H1 (cell line): ENCODE results near the gene NHS. TPM values are rescaled to one million over a fixed set of nuclear protein-coding genes. Genes with fewer than 3 reads are reported as not detected.

Experiments
- CTCF ChIA-PET: fragments of 300-600 bp; sonication (Branson Sonifier 250); formaldehyde crosslinking; loops from one replicate; lab custom pipeline; 2021; ENCODE audit not compliant: partially characterized antibody; lab: Charles Lee
- POLR2A ChIA-PET: fragments of 300-600 bp; sonication (Branson Sonifier 250); formaldehyde crosslinking; loops from one replicate; lab custom pipeline; 2021; ENCODE audit warnings: inconsistent platforms; ENCODE audit not compliant: partially characterized antibody; lab: Charles Lee
- DNase-seq, 2 experiments: peaks; one replicate each; pipeline versions ENCODE4 v3.0.0 to v3.0.0-alpha.2; 2010 to 2022; ENCODE audit warnings: low spot score in 2 of 2, low read depth in 1 of 2, mixed read lengths in 1 of 2
- FAIRE-seq: peaks from 2 replicates; lab custom pipeline; 2011; peaks lifted over from hg19 to GRCh38; lab: Jason Lieb, UNC
- H2AFZ ChIP-seq: 2 replicates; pipeline ENCODE4 v1.8.1; 2012; ENCODE audit warnings: low read length, inconsistent platforms
- H2AK5ac ChIP-seq: 2 replicates; pipeline ENCODE4 v1.6.1; 2013; ENCODE audit warnings: low read depth, low read length
- H2BK120ac ChIP-seq: replicated peaks from 2 replicates; pipeline ENCODE3; 2013; ENCODE audit warnings: low read depth, low read length, inconsistent platforms
- H2BK12ac ChIP-seq: 2 replicates; pipeline ENCODE4 v1.6.1; 2013; ENCODE audit warnings: low read depth, low read length
- H2BK15ac ChIP-seq: 2 replicates; pipeline ENCODE4 v1.6.1; 2013; ENCODE audit warnings: low read length
- H2BK20ac ChIP-seq: 2 replicates; pipeline ENCODE4 v1.6.1; 2013; ENCODE audit warnings: low read length
- H2BK5ac ChIP-seq: 2 replicates; pipeline ENCODE4 v1.6.1; 2013; ENCODE audit warnings: low read depth, low read length
- H3K14ac ChIP-seq: 2 replicates; pipeline ENCODE4 v1.6.1; 2013; ENCODE audit warnings: inconsistent platforms; ENCODE audit not compliant: insufficient read length
- H3K18ac ChIP-seq: 2 replicates; pipeline ENCODE4 v1.6.1; 2013; ENCODE audit warnings: low read length; ENCODE audit errors: extremely low read depth
- H3K23ac ChIP-seq: 2 replicates; pipeline ENCODE4 v1.6.1; 2013; ENCODE audit warnings: inconsistent platforms; ENCODE audit not compliant: insufficient read length
- H3K23me2 ChIP-seq: 2 replicates; pipeline ENCODE4 v1.6.1; 2013; ENCODE audit warnings: low read depth, low read length
- H3K27ac ChIP-seq: 2 replicates; pipeline ENCODE4 v1.6.1; 2011; ENCODE audit warnings: low read depth, low read length, inconsistent platforms
- H3K27me3 ChIP-seq, 4 experiments: replicated peaks in 1 of 4; 1 replicate in 1 of 4; 2 replicates in 3 of 4; pipeline versions ENCODE4 v1.6.1 to v1.8.1; 2011 to 2013; ENCODE audit warnings: low read length in 3 of 4, mild to moderate bottlenecking in 3 of 4, inconsistent platforms in 2 of 4, mixed read lengths in 2 of 4, moderate library complexity in 1 of 4; ENCODE audit not compliant: control insufficient read depth in 3 of 4, insufficient read depth in 3 of 4; ENCODE audit errors: extremely low read depth in 1 of 4
- H3K36me3 ChIP-seq, 4 experiments: 2 replicates each; pipeline versions ENCODE4 v1.6.1 to v1.8.1; 2011 to 2013; ENCODE audit warnings: mild to moderate bottlenecking in 4 of 4, low read length in 3 of 4, moderate library complexity in 2 of 4, control low read depth in 1 of 4, inconsistent platforms in 1 of 4; ENCODE audit not compliant: insufficient read depth in 4 of 4, control insufficient read depth in 2 of 4
- H3K4ac ChIP-seq: replicated peaks from 2 replicates; pipeline ENCODE3; 2013; ENCODE audit warnings: low read length, low read depth, mixed read lengths, inconsistent platforms; ENCODE audit not compliant: insufficient read length
- H3K4me1 ChIP-seq, 4 experiments: replicated peaks in 1 of 4; 1 replicate in 1 of 4; 2 replicates in 3 of 4; pipeline versions ENCODE4 v1.6.1 to v1.8.1; 2011 to 2013; ENCODE audit warnings: low read length in 3 of 4, inconsistent platforms in 2 of 4, mixed read lengths in 1 of 4; ENCODE audit not compliant: insufficient read depth in 4 of 4, control insufficient read depth in 3 of 4
- H3K4me2 ChIP-seq, 2 experiments: 2 replicates each; pipeline versions ENCODE4 v1.6.1 to v1.8.1; 2011 to 2013; ENCODE audit warnings: low read depth in 2 of 2, low read length in 2 of 2, control low read depth in 1 of 2, inconsistent platforms in 1 of 2, mild to moderate bottlenecking in 1 of 2; ENCODE audit not compliant: insufficient read depth in 1 of 2
- H3K4me3 ChIP-seq, 4 experiments: fragments of 200-600, 300-600 bp in 1 of 4; sonication (generic), shearing (Covaris generic), sonication (Bioruptor Twin) in 1 of 4; 2 replicates each; pipeline versions ENCODE4 v1.5.1 to v1.8.1; 2011 to 2016; ENCODE audit warnings: low read length in 4 of 4, low read depth in 3 of 4, control low read depth in 2 of 4, inconsistent platforms in 2 of 4, mild to moderate bottlenecking in 2 of 4, mixed read lengths in 1 of 4, moderate library complexity in 1 of 4; ENCODE audit not compliant: insufficient read depth in 2 of 4; ENCODE audit errors: extremely low read depth in 1 of 4
- H3K56ac ChIP-seq: replicated peaks from 2 replicates; pipeline ENCODE3; 2013; ENCODE audit warnings: low read depth, mild to moderate bottlenecking, mixed read lengths, low read length, inconsistent platforms; ENCODE audit not compliant: insufficient read length
- H3K79me1 ChIP-seq: 2 replicates; pipeline ENCODE4 v1.6.1; 2013; ENCODE audit warnings: low read depth, low read length, control low read depth
- H3K79me2 ChIP-seq, 2 experiments: 2 replicates each; pipeline versions ENCODE4 v1.6.1 to v1.8.1; 2012 to 2013; ENCODE audit warnings: low read length in 2 of 2, mild to moderate bottlenecking in 2 of 2, inconsistent platforms in 1 of 2; ENCODE audit not compliant: insufficient read depth in 2 of 2, control insufficient read depth in 1 of 2
- H3K9ac ChIP-seq, 4 experiments: replicated peaks in 1 of 4; 1 replicate in 1 of 4; 2 replicates in 3 of 4; pipeline versions ENCODE4 v1.6.1 to v1.8.1; 2011 to 2013; ENCODE audit warnings: low read depth in 3 of 4, low read length in 3 of 4, control low read depth in 2 of 4, mild to moderate bottlenecking in 2 of 4, moderate library complexity in 2 of 4, inconsistent platforms in 1 of 4; ENCODE audit errors: extremely low read depth in 1 of 4
- H3K9me3 ChIP-seq, 2 experiments: 2 replicates each; pipeline versions ENCODE4 v1.6.1 to v1.8.1; 2012 to 2013; ENCODE audit warnings: mild to moderate bottlenecking in 2 of 2, moderate library complexity in 2 of 2, control low read depth in 1 of 2, inconsistent platforms in 1 of 2, low read depth in 1 of 2, low read length in 1 of 2, mixed read lengths in 1 of 2; ENCODE audit not compliant: insufficient read depth in 2 of 2
- H4K20me1 ChIP-seq, 2 experiments: replicated peaks in 1 of 2; 2 replicates each; pipeline versions ENCODE3 to v1.8.1; 2011 to 2013; ENCODE audit warnings: inconsistent platforms in 2 of 2, low read length in 2 of 2, mild to moderate bottlenecking in 1 of 2; ENCODE audit not compliant: insufficient read depth in 2 of 2, control insufficient read depth in 1 of 2
- H4K5ac ChIP-seq: 2 replicates; pipeline ENCODE4 v1.6.1; 2013; ENCODE audit warnings: low read length, low read depth, mixed read lengths, inconsistent platforms; ENCODE audit not compliant: insufficient read length
- H4K8ac ChIP-seq: 2 replicates; pipeline ENCODE4 v1.8.0; 2013; ENCODE audit warnings: mild to moderate bottlenecking, moderate library complexity, low read length, inconsistent platforms; ENCODE audit not compliant: insufficient read depth; ENCODE audit errors: extremely low read depth
- H4K91ac ChIP-seq: replicated peaks from 2 replicates; pipeline ENCODE3; 2013; ENCODE audit warnings: low read length, mixed read lengths, inconsistent platforms; ENCODE audit not compliant: insufficient read length
- ASH2L ChIP-seq: fragments of 200-600, 300-600 bp; sonication (generic); IDR thresholded peaks from one replicate; pipeline ENCODE4 v1.7.1; 2017; ENCODE audit warnings: low read length
- CHD2 ChIP-seq: IDR thresholded peaks from 2 replicates; pipeline ENCODE4 v1.6.1; 2012; ENCODE audit warnings: low read length, improper control_type of control experiment
- EGR1 ChIP-seq: IDR thresholded peaks from 2 replicates; pipeline ENCODE4 v1.6.1; 2011; ENCODE audit warnings: low read depth, low read length, borderline replicate concordance
- SAP30 ChIP-seq: fragments of 300-600 bp; sonication (generic); IDR thresholded peaks from 2 replicates; pipeline ENCODE4 v1.7.1; 2012; ENCODE audit warnings: low read length, moderate library complexity, mild to moderate bottlenecking, inconsistent platforms; ENCODE audit not compliant: insufficient read depth, insufficient replicate concordance
- SP1 ChIP-seq: IDR thresholded peaks from 2 replicates; pipeline ENCODE4 v1.6.1; 2011; ENCODE audit warnings: low read depth, low read length
- TEAD4 ChIP-seq: IDR thresholded peaks from 2 replicates; pipeline ENCODE4 v1.6.1; 2012; ENCODE audit warnings: low read depth, low read length, inconsistent platforms, mixed read lengths
- WGBS, 2 experiments: shearing (Covaris generic) in 1 of 2; methylation state at CpG; one replicate each; pipeline versions ENCODE4 v1.1.6 to v1.1.7; 2013 to 2015; ENCODE audit warnings: low lambda C conversion rate in 2 of 2, mixed read lengths in 2 of 2, inconsistent platforms in 1 of 2, low coverage in 1 of 2, missing lambda C conversion rate in 1 of 2; ENCODE audit not compliant: insufficient replicate concordance in 2 of 2, insufficient coverage in 1 of 2, insufficient read length in 1 of 2; ENCODE audit errors: extremely low coverage in 1 of 2, missing lambda C conversion rate in 1 of 2; 5-methylcytosine and 5-hydroxymethylcytosine counted together
- polyA plus RNA-seq, 7 experiments: library from polyadenylated mRNA; depleted of rRNA in 3 of 7; stranded (reverse) in 5 of 7; unstranded in 2 of 7; fragments of >200 nt in 5 of 7; fragments of 200-250 nt in 2 of 7; gene quantifications; 1 replicate in 5 of 7; 2 replicates in 1 of 7; 4 replicates in 1 of 7; pipeline versions ENCODE4 v1.2.1 to v1.2.3, GENCODE V29; 2011 to 2013; ENCODE audit warnings: missing spikeins in 2 of 7, mixed read lengths in 2 of 7
- total RNA-seq: library from RNA; stranded (reverse); fragmentation: NEBNext Ultra II Directional; extraction: Animal tissue kit (Norgen Biotek cat#: 25700); gene quantifications from 2 replicates; pipeline ENCODE4 v1.2.1, GENCODE V29; 2021

NHS gene
- total and polyA plus RNA-seq, 2 of the 8 experiments (the other 6 are each of a cell fraction or from before 2014, with no cell fraction given), result 2.2 to 6.7 TPM

DNA sequence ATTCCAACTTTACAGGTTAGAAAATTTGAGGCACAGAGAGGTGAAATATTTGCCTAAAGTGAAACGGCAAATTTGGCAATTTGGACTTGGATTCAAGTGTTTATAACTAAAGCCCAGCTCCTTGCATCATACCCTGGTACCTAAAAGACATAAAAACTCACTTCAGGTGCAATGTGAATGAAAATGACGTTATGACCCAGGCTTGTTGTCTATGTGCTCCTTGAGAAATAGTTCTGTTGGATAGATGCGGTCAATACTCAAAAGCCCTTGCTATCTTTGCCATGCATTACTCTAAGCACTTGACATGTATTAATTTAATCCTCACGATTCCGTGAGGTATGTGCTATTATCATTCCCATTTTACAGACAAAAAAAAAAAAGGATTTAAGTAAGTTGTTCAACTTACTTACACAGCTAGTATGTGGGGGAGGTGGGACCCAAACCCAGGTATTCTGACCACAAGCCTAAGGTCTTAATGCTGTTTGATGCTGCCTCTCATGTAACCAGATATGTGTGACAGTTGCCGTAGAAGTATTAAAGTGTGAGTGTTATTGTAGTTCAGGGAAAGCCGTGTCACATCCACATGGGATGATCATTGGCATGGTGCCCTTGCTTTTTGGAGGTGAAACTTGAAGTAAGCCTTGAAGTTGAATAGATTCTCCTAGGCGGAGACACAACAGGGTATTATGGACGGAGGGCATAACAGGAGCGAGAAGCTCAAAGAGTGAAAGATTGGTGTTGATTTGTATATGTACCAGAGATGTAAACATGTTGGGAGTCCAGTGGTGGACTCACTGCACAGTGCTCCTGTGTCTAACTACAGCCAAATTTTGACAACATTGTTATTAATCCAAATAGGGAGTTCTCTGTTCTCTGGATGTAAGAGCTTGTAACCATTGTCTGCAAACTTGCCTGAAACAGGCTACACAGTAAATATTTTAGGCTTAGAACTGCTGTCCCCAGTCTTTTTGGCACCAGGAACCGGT is 365.4 kb downstream of the NHS start:
- Histone ChIP-seq H2BK20ac (no peak overlapping the region), H3K4me2 (no peak overlapping the region), H4K5ac (no peak overlapping the region), H3K23ac (no peak overlapping the region), H4K20me1 (peaks cover 0 to 2% of the 10 kb centered on the region in 2 experiments), H3K9me3 (no peaks in the 10 kb centered on the region), H4K91ac (no peak overlapping the region), H2AK5ac (no peak overlapping the region), H2BK15ac (no peak overlapping the region), H3K4me3 (no peak overlapping the region), H3K23me2 (peaks cover 2% of the 10 kb centered on the region; the same call in 1 of the 2 replicates), H3K14ac (no peak overlapping the region), H3K4ac (no peak overlapping the region), H3K79me1 (no peaks in the 10 kb centered on the region), H3K56ac (no peak overlapping the region), H3K18ac (no peak overlapping the region), H3K9ac (no peak overlapping the region), H2BK5ac (no peak overlapping the region), H3K27ac (no peak overlapping the region), H2BK120ac (no peak overlapping the region), H2AFZ (no peak overlapping the region), H4K8ac (no peak overlapping the region), H3K27me3 (peaks cover 0 to 16% (median 8%) of the 10 kb centered on the region in 4 experiments; a peak in 5 of 7 replicates), H3K79me2 (no peaks in the 10 kb centered on the region), H3K4me1 (peaks cover 0 to 2% (median 0%) of the 10 kb centered on the region in 4 experiments; a peak in 1 of 7 replicates), H3K36me3 (no peaks in the 10 kb centered on the region), H2BK12ac (no peak overlapping the region)
- FAIRE-seq (no peak), DNase-seq (no peak)
- ChIA-PET POLR2A (no interaction called here), CTCF (no interaction called here)
- WGBS, 2 experiments, result 85% methylated on average over 9 of the region's 11 CpGs; no CpG with 5 or more reads in 1 of the 2 experiments
- TF ChIP-seq CHD2, result no peak
- no peak for TF ChIP-seq TEAD4
- no peak for TF ChIP-seq EGR1
- no peak for TF ChIP-seq SP1
- TF ChIP-seq ASH2L, result no peak
- TF ChIP-seq SAP30, result no peak
